ENCODE measurements around the gene ETV1. TPM values are rescaled to one million over a fixed set of nuclear protein-coding genes. Genes with fewer than 3 reads are reported as not detected.

The ETV1 gene
- total and polyA plus RNA-seq, 2 of the 4 experiments (the other 2 are of a cell fraction), result 8.6 to 21.1 TPM

DNA sequence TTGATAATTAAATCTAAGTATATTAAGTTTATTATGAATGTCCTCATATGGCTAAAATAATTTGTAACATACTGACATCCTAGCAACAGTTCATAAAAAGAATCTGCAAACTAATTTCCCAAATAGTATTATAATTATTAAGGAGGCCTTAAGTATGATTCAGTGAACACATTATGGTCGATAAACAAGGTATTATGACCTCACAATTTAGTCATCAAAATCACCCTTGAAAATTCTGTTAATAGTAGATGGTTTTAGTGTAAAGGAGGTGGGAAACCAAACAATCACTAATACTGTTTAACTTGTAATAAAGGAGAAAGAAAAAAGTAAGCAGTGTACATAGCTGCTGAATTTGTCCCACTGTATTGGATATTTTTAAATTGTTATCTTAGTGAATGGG, 2.1 kb downstream of the ETV1 start:
- dilution Hi-C loops (cut with HindIII; ENCODE audit: low sequenced_read_pairs, unreplicated experiment), result no loop called here
- TF ChIP-seq BHLHE40 (IDR thresholded peaks at IDR 0.05; ENCODE audit: low read depth, low read length) (no peak), FOS (IDR thresholded peaks at IDR 0.05; ENCODE audit: low read depth, low read length) (no peak), RAD21 (IDR thresholded peaks at IDR 0.05; ENCODE audit: low read length) (no peak), MAZ (IDR thresholded peaks at IDR 0.05; ENCODE audit: borderline replicate concordance, low read depth, low read length) (no peak), POLR2A (IDR thresholded peaks at IDR 0.05; ENCODE audit: low read depth, low read length) (no peak)
- TF ChIP-seq, protein P1, sequence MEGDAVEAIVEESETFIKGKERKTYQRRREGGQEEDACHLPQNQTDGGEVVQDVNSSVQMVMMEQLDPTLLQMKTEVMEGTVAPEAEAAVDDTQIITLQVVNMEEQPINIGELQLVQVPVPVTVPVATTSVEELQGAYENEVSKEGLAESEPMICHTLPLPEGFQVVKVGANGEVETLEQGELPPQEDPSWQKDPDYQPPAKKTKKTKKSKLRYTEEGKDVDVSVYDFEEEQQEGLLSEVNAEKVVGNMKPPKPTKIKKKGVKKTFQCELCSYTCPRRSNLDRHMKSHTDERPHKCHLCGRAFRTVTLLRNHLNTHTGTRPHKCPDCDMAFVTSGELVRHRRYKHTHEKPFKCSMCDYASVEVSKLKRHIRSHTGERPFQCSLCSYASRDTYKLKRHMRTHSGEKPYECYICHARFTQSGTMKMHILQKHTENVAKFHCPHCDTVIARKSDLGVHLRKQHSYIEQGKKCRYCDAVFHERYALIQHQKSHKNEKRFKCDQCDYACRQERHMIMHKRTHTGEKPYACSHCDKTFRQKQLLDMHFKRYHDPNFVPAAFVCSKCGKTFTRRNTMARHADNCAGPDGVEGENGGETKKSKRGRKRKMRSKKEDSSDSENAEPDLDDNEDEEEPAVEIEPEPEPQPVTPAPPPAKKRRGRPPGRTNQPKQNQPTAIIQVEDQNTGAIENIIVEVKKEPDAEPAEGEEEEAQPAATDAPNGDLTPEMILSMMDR (conservative IDR thresholded peaks at IDR 0.05; ENCODE audit: low read depth, low read length), result no peak
- Histone ChIP-seq H4K5ac (ENCODE audit: low read depth, low read length) (no peak overlapping the region), H2BK15ac (ENCODE audit: low read depth, low read length) (no peak overlapping the region), H3K9me1 (ENCODE audit: insufficient read depth, low read length) (no peaks in the 10 kb centered on the region), H4K20me1 (ENCODE audit: insufficient read depth, low read length) (no peaks in the 10 kb centered on the region), H2AFZ (replicated peaks; ENCODE audit: low read length, poor library complexity) (no peak overlapping the region), H3K27me3 (ENCODE audit: control insufficient read depth, insufficient read depth, low read length) (no peaks in the 10 kb centered on the region), H4K8ac (ENCODE audit: low read depth in 2 of 2, low read length in 2 of 2) (no peak overlapping the region), H3K36me3 (ENCODE audit: control insufficient read depth, insufficient read depth, low read length) (no peaks in the 10 kb centered on the region), H3K79me1 (ENCODE audit: low read depth in 1 of 2, low read length in 2 of 2) (peaks cover 0 to 10% of the 10 kb centered on the region in 2 experiments; a peak in 2 of 4 replicates), H2BK120ac (ENCODE audit: low read depth, low read length) (no peak overlapping the region), H3K18ac (ENCODE audit: low read depth, low read length) (no peak overlapping the region), H3K9ac (ENCODE audit: low read depth, low read length) (no peak overlapping the region), H3K9me3 (ENCODE audit: control insufficient read depth, insufficient read depth, low read length) (no peaks in the 10 kb centered on the region), H2AK9ac (replicated peaks; ENCODE audit: low read depth, low read length, poor library complexity) (no peak overlapping the region), H3K14ac (replicated peaks; ENCODE audit: low read depth, low read length) (no peak overlapping the region), H2BK20ac (ENCODE audit: low read depth, low read length) (no peak overlapping the region), H4K91ac (ENCODE audit: insufficient read depth, low read depth, low read length) (no peak overlapping the region), H3K23ac (ENCODE audit: low read depth, low read length) (peak overlapping the region; percentile 6; the same call in 1 of the 2 replicates), H3K4me1 (ENCODE audit: control insufficient read depth, insufficient read depth, low read length) (no peaks in the 10 kb centered on the region), H3K4ac (ENCODE audit: low read depth, low read length) (no peak overlapping the region), H3K4me2 (ENCODE audit: low read depth, low read length) (peak overlapping the region; percentile 92; the same call in 1 of the 2 replicates), H3K56ac (ENCODE audit: extremely low read depth, insufficient read depth, low read length) (no peak overlapping the region), H3K27ac (ENCODE audit: insufficient read depth, low read length) (no peak overlapping the region), H2AK5ac (ENCODE audit: low read depth, low read length) (no peak overlapping the region), H2BK5ac (ENCODE audit: low read depth, low read length, poor library complexity, severe bottlenecking) (peak overlapping the region; percentile 44), H3K4me3 (ENCODE audit: insufficient read depth, low read depth, low read length) (no peak overlapping the region)
- in situ Hi-C loops (cut with MboI; ENCODE audit: low sequenced_read_pairs), result loop anchor here (25.0 kb wide), 1 partner anchor 1325 kb away; no protein-coding TSS in a partner anchor
- POLR2A ChIA-PET (ENCODE audit: unreplicated experiment), result no interaction called here
- no CpG with 5 or more reads among the region's 1 CpG for WGBS, 2 experiments (ENCODE audit: extremely low coverage in 2 of 2, insufficient read length in 1 of 2)
- DNase-seq, result peak; percentile 29
- CTCF ChIA-PET, result no interaction called here
- no TSS peak for BruUV-seq (replicated peaks)
- no peak for ATAC-seq (ENCODE audit: low read depth)
- intact Hi-C loops (cut with micrococcal nuclease), result loop anchor here (5.0 kb wide), 1 partner anchor 445 kb away; no protein-coding TSS in a partner anchor
